HPDE6-E6E7 (cell line): ENCODE results near the gene THRSP.
"Not testable (repeated sequence)": the region's sequence is repeated elsewhere in the genome, so short reads cannot be mapped to it uniquely, and the experiment has no call there.

Experiments
- DNase-seq: peaks from one replicate; pipeline ENCODE4 v3.0.0; 2011; ENCODE audit warnings: missing footprints; ENCODE audit errors: extremely low spot score

THRSP gene

GRCh38 chr11:78039391-78039918, 24.2 kb upstream of the THRSP start:
- DNase-seq = no peak

GRCh38 chr11:78039919-78040671, 23.6 kb upstream of the THRSP start:
- peak; percentile 52 for DNase-seq

GRCh38 chr11:78040691-78041379, 22.8 kb upstream of the THRSP start:
- no peak for DNase-seq

- DNase-seq = not testable (repeated sequence)
Observed at GRCh38 chr11:78041380-78041719, 22.3 kb upstream of the THRSP start.

- no peak for DNase-seq
Observed at GRCh38 chr11:78041843-78042440, 21.7 kb upstream of the THRSP start.

GRCh38 chr11:78044706-78045105, 19.0 kb upstream of the THRSP start:
- DNase-seq = no peak

GRCh38 chr11:78045851-78046485, 17.7 kb upstream of the THRSP start:
- DNase-seq = peak; percentile 75

GRCh38 chr11:78046486-78046854, 17.2 kb upstream of the THRSP start:
- DNase-seq = no peak

GRCh38 chr11:78048561-78048960, 15.1 kb upstream of the THRSP start:
- no peak for DNase-seq

- no peak for DNase-seq
Observed at GRCh38 chr11:78049348-78049747, 14.3 kb upstream of the THRSP start.

- DNase-seq = no peak
Observed at GRCh38 chr11:78050964-78051831, 12.5 kb upstream of the THRSP start.

GRCh38 chr11:78054971-78055370, 8.7 kb upstream of the THRSP start:
- no peak for DNase-seq

GRCh38 chr11:78056093-78056492, 7.6 kb upstream of the THRSP start:
- no peak for DNase-seq

GRCh38 chr11:78057462-78058055, 6.1 kb upstream of the THRSP start:
- no peak for DNase-seq

- not testable (repeated sequence) for DNase-seq
Observed at GRCh38 chr11:78059749-78060328, 3.8 kb upstream of the THRSP start.

- no peak for DNase-seq
Observed at GRCh38 chr11:78060533-78060932, 3.1 kb upstream of the THRSP start.

- DNase-seq = no peak
Observed at GRCh38 chr11:78061088-78061920, 2.4 kb upstream of the THRSP start.

- DNase-seq = no peak
Observed at GRCh38 chr11:78061921-78062311, 1.7 kb upstream of the THRSP start.

GRCh38 chr11:78062671-78063070, 990 bp upstream of the THRSP start:
- DNase-seq = no peak

- DNase-seq = no peak
Observed at GRCh38 chr11:78065203-78065602, 1.5 kb downstream of the THRSP start.
